Cardiac muscle cell (in vitro differentiated cells and primary cell): ENCODE measurements around the gene TFAP2B. TPM values are rescaled to one million over a fixed set of nuclear protein-coding genes. Genes with fewer than 3 reads are reported as not detected.

Source experiments
- DNase-seq, 2 donors: peaks; one replicate each; pipeline versions ENCODE4 v3.0.0 to v3.0.0-alpha.2; 2010 to 2017; ENCODE audit warnings: low read depth in 1 of 2, low spot score in 1 of 2
- H3K27ac ChIP-seq: fragments of 200-600 bp; sonication (generic); 2 replicates; pipeline ENCODE4 v1.5.1; 2016
- H3K27me3 ChIP-seq: fragments of 200-600 bp; sonication (generic); 2 replicates; pipeline ENCODE4 v1.6.0; 2016; ENCODE audit warnings: control low read depth
- H3K36me3 ChIP-seq: fragments of 200-600 bp; sonication (generic); 2 replicates; pipeline ENCODE4 v1.5.1; 2016; ENCODE audit warnings: control low read depth
- H3K4me1 ChIP-seq: fragments of 200-600 bp; sonication (generic); 2 replicates; pipeline ENCODE4 v1.8.1; 2017; ENCODE audit warnings: low read depth, mild to moderate bottlenecking, mixed run types
- H3K4me3 ChIP-seq: fragments of 200-600 bp; sonication (generic); 2 replicates; pipeline ENCODE4 v1.5.1; 2016; ENCODE audit warnings: mild to moderate bottlenecking
- H3K9me3 ChIP-seq: fragments of 200-600 bp; sonication (generic); 2 replicates; pipeline ENCODE4 v1.5.1; 2017; ENCODE audit warnings: low read depth, mild to moderate bottlenecking, control low read depth
- polyA plus RNA-seq: library from polyadenylated mRNA; unstranded; fragments of >200 nt; fragmentation: Nextera tagmentation; extraction: Ambion mirVana; gene quantifications from 2 replicates; pipeline ENCODE4 v1.2.1, GENCODE V29; 2016
- total RNA-seq: library from RNA; depleted of rRNA; stranded (reverse); fragments of >200 nt; gene quantifications from 2 replicates; pipeline ENCODE4 v1.2.3, GENCODE V29; 2016
- TF ChIP-seq, protein P1 (sequence below): IDR thresholded peaks from 2 replicates; pipeline ENCODE4 v1.5.1; 2012; ENCODE audit warnings: low read depth, mild to moderate bottlenecking, low read length

TFAP2B gene
- total and polyA plus RNA-seq, 2 experiments from 2014 or later = not detected

DNA sequence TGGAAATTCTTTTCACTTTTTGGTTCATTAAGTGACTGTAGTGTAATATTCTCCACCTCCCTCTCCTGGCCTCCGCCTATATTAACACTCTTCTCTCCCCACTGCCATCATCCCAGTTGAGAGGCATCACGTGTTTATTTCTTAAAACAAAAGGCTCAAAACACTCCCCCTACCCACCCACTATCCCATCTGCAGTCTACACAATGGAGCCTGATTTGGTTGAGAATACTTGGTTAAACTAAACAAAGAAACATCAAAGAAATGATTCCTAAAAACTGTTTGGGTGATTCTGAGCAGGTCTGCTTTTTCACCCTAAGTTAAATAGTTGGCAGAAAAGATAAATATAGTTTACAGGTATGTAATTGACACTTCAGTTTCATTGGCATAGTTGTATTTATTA lies 5.9 kb downstream of the TFAP2B start:
- no peak overlapping the region for H3K27ac ChIP-seq
- TF ChIP-seq, protein P1, sequence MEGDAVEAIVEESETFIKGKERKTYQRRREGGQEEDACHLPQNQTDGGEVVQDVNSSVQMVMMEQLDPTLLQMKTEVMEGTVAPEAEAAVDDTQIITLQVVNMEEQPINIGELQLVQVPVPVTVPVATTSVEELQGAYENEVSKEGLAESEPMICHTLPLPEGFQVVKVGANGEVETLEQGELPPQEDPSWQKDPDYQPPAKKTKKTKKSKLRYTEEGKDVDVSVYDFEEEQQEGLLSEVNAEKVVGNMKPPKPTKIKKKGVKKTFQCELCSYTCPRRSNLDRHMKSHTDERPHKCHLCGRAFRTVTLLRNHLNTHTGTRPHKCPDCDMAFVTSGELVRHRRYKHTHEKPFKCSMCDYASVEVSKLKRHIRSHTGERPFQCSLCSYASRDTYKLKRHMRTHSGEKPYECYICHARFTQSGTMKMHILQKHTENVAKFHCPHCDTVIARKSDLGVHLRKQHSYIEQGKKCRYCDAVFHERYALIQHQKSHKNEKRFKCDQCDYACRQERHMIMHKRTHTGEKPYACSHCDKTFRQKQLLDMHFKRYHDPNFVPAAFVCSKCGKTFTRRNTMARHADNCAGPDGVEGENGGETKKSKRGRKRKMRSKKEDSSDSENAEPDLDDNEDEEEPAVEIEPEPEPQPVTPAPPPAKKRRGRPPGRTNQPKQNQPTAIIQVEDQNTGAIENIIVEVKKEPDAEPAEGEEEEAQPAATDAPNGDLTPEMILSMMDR = no peak
- H3K4me3 ChIP-seq = no peak overlapping the region
- peaks cover 100% of the 10 kb centered on the region for H3K27me3 ChIP-seq
- no peaks in the 10 kb centered on the region for H3K9me3 ChIP-seq
- H3K36me3 ChIP-seq = no peaks in the 10 kb centered on the region
- H3K4me1 ChIP-seq = peaks cover 4% of the 10 kb centered on the region
- no peak for DNase-seq

DNA sequence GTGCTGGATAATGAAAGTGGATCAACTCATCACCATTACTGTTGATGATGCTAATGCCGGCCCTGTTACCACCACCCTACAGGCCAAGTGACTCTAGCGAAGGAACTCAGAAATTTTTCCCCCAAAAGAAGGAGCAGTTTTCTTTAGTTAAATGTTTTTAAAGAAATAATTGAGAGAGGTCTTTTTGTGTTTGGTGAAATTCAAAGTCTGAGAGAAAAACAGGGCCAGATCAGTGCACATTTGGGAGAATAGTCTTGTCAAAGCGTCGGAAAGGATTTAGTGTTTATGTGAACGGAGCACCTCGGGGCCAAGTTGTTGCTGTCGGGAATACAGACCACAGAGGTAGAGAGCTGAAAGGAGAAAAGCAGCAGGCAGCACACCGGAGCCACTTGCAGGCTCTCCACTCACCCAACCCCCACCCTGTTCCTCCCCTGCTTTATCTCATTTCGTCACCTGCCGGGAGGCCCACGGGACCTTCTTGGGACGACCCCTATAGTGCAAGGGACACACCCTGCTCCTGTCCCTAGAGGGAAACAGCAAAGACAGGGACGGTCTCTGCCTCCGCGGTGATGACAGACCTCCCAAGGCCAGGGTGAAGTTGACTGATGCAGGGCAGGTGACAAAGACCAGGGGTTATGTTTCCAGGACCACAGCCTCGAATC lies 6.8 kb downstream of the TFAP2B start:
- Histone ChIP-seq H3K4me3 (no peak overlapping the region), H3K36me3 (no peaks in the 10 kb centered on the region), H3K9me3 (no peaks in the 10 kb centered on the region), H3K27me3 (peaks cover 100% of the 10 kb centered on the region), H3K4me1 (peaks cover 4% of the 10 kb centered on the region), H3K27ac (no peak overlapping the region)
- TF ChIP-seq, protein P1 = no peak
- DNase-seq = no peak

DNA sequence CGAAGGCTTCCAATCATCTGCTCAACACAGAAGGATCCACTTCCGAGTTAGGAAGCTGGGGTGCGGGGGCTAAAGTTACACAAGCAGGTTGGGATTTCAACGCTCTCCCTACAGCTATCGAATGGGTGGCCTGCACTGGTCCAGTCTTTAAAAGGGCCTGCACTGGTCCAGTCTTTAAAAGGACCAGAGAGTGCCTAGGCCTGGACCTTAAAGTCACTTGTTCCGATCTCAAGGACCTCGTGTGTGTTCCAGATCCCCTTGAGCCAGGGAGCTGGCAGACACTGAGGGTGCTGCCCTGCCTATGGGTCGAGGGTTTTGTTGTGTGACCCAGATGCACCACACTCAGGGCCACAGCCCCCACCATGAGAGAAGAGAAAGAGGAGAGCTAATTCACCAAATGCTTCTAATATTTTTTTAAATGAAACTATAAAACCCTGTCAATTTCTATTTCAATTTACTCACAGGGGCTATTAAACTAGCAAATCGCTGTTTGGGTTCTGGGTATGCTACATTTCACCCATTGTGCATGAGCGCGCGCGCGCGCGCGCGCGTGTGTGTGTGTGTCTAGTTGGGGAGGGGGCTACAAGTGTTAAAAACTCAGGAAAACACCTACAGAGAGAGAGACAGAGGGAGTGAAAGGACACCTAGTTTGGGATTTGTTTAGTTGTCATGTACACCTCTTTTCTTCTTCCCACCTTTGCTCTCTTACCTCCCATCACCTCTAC lies 7.5 kb downstream of the TFAP2B start:
- Histone ChIP-seq H3K4me3 (no peak overlapping the region), H3K9me3 (no peaks in the 10 kb centered on the region), H3K4me1 (peaks cover 4% of the 10 kb centered on the region), H3K27me3 (peaks cover 100% of the 10 kb centered on the region), H3K27ac (no peak overlapping the region), H3K36me3 (no peaks in the 10 kb centered on the region)
- TF ChIP-seq, protein P1 = no peak
- DNase-seq = no peak

DNA sequence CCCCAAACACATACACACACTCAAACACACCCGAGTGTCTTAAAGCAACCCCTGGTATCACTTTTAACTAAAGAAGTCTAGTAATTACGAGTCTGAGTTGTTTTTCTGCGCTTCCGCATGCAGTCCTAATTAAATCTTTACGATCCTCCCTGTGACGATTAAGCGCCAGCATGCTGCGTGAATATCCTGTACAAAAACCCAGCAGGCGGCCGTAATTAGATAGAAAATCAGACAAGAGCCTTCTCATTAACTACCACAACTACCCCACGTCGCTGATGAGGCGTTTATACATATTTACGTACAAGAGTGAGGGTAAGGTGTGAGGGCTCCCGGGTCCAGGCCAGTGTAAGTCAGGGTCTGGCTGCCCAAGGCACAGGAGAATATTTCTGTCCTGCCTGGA lies 8.1 kb downstream of the TFAP2B start:
- Histone ChIP-seq H3K4me1 (peaks cover 4% of the 10 kb centered on the region), H3K9me3 (no peaks in the 10 kb centered on the region), H3K27me3 (peaks cover 100% of the 10 kb centered on the region), H3K36me3 (no peaks in the 10 kb centered on the region), H3K4me3 (no peak overlapping the region), H3K27ac (no peak overlapping the region)
- DNase-seq = no peak
- TF ChIP-seq, protein P1 = no peak

DNA sequence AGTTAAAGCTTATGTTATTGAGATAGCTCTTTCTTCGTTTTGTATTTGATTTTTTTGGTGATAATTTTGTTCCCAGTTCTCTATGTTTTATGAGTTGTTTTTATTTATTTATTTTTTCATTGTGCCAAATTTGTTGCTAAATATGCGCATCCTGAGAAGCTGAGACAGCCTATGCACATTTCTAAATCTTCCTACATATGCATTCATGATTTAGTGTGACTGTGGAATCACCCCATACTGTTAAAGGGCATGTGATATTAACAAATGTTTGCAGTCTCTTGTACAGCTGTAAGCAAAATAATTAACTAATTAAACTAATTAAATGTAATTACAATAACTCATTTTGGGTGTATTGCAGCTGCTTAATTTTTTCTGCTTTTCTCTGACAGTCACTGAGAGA lies 10.4 kb downstream of the TFAP2B start:
- no peak overlapping the region for H3K4me3 ChIP-seq
- TF ChIP-seq, protein P1 = no peak
- peaks cover 4% of the 10 kb centered on the region for H3K4me1 ChIP-seq
- no peak overlapping the region for H3K27ac ChIP-seq
- H3K27me3 ChIP-seq = peaks cover 100% of the 10 kb centered on the region
- H3K9me3 ChIP-seq = no peaks in the 10 kb centered on the region
- DNase-seq = no peak
- no peaks in the 10 kb centered on the region for H3K36me3 ChIP-seq
